Measurements from ENCODE around the gene KCTD20. TPM values are rescaled to one million over a fixed set of nuclear protein-coding genes. Genes with fewer than 3 reads are reported as not detected.

KCTD20 gene
- total RNA-seq, 4 donors from 2014 or later: 28.7 to 39.7 (median 32.9) TPM

DNA sequence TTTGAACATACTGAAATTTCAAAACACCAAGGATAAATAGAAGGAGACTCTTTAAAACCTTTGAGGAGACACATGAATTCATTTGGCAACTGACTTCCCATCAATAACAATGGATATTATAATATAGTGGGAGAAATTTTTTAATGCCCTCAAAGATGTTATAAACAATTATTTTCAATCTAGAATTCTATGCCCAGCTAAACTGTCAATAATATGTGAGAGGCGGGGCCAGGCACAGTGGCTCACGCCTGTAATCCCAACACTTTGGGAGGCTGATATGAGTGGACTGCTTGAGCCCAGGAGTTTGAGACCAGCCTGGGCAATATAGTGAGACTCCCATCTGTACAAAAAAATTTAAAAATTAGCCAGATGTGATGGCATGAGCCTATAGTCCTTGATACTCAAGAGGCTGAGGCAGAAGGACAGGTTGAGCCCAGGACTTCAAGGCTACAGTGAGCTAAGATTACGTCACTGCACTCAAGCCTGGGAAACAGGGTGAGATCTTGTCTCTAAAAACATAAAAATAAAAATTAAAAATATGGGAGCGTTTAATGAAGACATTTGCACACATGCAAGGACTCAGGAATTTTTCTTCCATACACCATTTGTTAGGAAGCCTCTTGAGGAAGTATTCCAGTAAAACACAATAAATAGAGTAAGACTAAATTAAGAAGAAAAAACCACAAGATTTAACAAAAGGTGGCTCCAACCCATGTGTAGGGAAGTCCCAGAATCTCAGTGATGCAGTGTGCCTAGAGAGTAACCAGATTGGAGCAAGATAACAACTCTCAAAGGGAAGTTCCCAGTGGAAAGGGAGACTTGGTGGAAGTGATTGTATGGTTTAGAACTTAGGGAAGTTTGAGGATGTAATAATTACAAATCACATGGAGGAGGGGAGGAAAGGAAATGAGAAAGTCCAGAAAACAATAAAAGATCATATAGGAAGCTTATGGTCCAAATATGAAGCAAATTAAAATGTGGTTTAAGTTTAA, 29.0 kb upstream of the KCTD20 start:
- H3K36me3 ChIP-seq: no peaks in the 10 kb centered on the region
- intact Hi-C loops (cut with DNase I; ENCODE audit: low total_unique reads) (no loop called here), in situ Hi-C loops (cut with MboI; ENCODE audit: low sequenced_read_pairs in 4 of 4) (no loop called here)
- H3K4me3 ChIP-seq: no peak overlapping the region
- ATAC-seq (no peak), DNase-seq (no peak)
- H3K9me3 ChIP-seq: no peaks in the 10 kb centered on the region
- no peak for TF ChIP-seq POLR2A (IDR thresholded peaks at IDR 0.05)
- TF ChIP-seq CTCF (IDR thresholded peaks at IDR 0.05 in 4 of 5, conservative IDR thresholded peaks at IDR 0.05 in 1 of 5): no peak
- H3K27ac ChIP-seq: no peak overlapping the region
- H3K27me3 ChIP-seq: no peaks in the 10 kb centered on the region
- H3K4me1 ChIP-seq: no peaks in the 10 kb centered on the region

DNA sequence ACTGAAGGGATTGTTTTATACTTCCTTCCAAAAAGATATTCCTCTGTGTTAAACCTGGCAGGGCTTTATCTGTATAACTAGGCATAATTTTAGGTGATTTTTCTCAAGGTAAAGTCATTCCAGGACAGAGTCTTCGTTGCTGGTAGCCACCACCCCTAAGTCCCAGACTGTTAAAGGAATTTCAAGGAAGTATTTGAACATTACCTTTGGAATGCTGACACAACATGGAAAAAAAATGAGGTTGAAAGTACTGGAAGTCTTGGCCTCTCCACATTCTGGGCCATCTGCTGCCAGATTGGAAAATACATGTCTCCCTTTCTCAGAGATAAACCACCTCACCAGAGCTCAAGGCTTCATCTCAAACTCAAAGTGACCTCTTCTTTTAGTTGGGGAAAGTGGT, 28.3 kb upstream of the KCTD20 start:
- no peaks in the 10 kb centered on the region for H3K36me3 ChIP-seq
- ATAC-seq: no peak
- no peaks in the 10 kb centered on the region for H3K27me3 ChIP-seq
- in situ Hi-C loops (cut with MboI; ENCODE audit: low sequenced_read_pairs in 4 of 4) (no loop called here), intact Hi-C loops (cut with DNase I; ENCODE audit: low total_unique reads) (no loop called here)
- no peak overlapping the region for H3K27ac ChIP-seq
- DNase-seq: no peak
- no peak for TF ChIP-seq POLR2A (IDR thresholded peaks at IDR 0.05)
- no peak for TF ChIP-seq CTCF (IDR thresholded peaks at IDR 0.05 in 4 of 5, conservative IDR thresholded peaks at IDR 0.05 in 1 of 5)
- H3K4me1 ChIP-seq: no peaks in the 10 kb centered on the region
- no peaks in the 10 kb centered on the region for H3K9me3 ChIP-seq
- no peak overlapping the region for H3K4me3 ChIP-seq

GRCh38 chr6:36418558-36418957, 24.2 kb upstream of the KCTD20 start:
- Histone ChIP-seq H3K4me3 (no peak overlapping the region), H3K27ac (no peak overlapping the region), H3K9me3 (no peaks in the 10 kb centered on the region), H3K4me1 (peaks cover 6 to 7% of the 10 kb centered on the region in 2 donors), H3K36me3 (no peaks in the 10 kb centered on the region), H3K27me3 (no peaks in the 10 kb centered on the region)
- intact Hi-C loops (cut with DNase I; ENCODE audit: low total_unique reads) (no loop called here), in situ Hi-C loops (cut with MboI; ENCODE audit: low sequenced_read_pairs in 4 of 4) (no loop called here)
- no peak for TF ChIP-seq POLR2A (IDR thresholded peaks at IDR 0.05)
- TF ChIP-seq CTCF (IDR thresholded peaks at IDR 0.05 in 4 of 5, conservative IDR thresholded peaks at IDR 0.05 in 1 of 5): no peak
- ATAC-seq: no peak
- DNase-seq: no peak

GRCh38 chr6:36419310-36419709, 23.5 kb upstream of the KCTD20 start:
- intact Hi-C loops (cut with DNase I; ENCODE audit: low total_unique reads): no loop called here
- no peak overlapping the region for H3K4me3 ChIP-seq
- ATAC-seq (no peak), DNase-seq (no peak)
- no peaks in the 10 kb centered on the region for H3K9me3 ChIP-seq
- in situ Hi-C loops (cut with MboI; ENCODE audit: low sequenced_read_pairs in 4 of 4): no loop called here
- no peak overlapping the region for H3K27ac ChIP-seq
- H3K4me1 ChIP-seq: peaks cover 6 to 7% of the 10 kb centered on the region in 2 donors
- no peaks in the 10 kb centered on the region for H3K36me3 ChIP-seq
- H3K27me3 ChIP-seq: no peaks in the 10 kb centered on the region
- TF ChIP-seq POLR2A (IDR thresholded peaks at IDR 0.05): no peak
- TF ChIP-seq CTCF (IDR thresholded peaks at IDR 0.05 in 4 of 5, conservative IDR thresholded peaks at IDR 0.05 in 1 of 5): no peak

All from gastrocnemius medialis (tissue), 4 donors.